HG02884 (cell line): ENCODE measurements around the gene PDE4D.
"Not testable (repeated sequence)": the region's sequence is repeated elsewhere in the genome, so short reads cannot be mapped to it uniquely, and the experiment has no call there.

Source experiments
- ATAC-seq: cut with Tn5 transposase; IDR thresholded peaks from one replicate; pipeline ENCODE4 v1.9.1; 2021; ENCODE audit warnings: mild to moderate bottlenecking, moderate library complexity; ENCODE audit not compliant: unreplicated experiment

The PDE4D gene

GRCh38 chr5:59769832-59770231 is 123.7 kb downstream of the PDE4D start:
- ATAC-seq: no peak

GRCh38 chr5:59769041-59769360 is 124.5 kb downstream of the PDE4D start:
- ATAC-seq: no peak

- peak; percentile 59 for ATAC-seq
These were observed 125.1 kb downstream of the PDE4D start for GRCh38 chr5:59768152-59769040.

GRCh38 chr5:59767681-59768151 is 125.8 kb downstream of the PDE4D start:
- no peak for ATAC-seq

- ATAC-seq: no peak
These were observed 126.3 kb downstream of the PDE4D start for GRCh38 chr5:59767211-59767605.

GRCh38 chr5:59766427-59767210 is 126.9 kb downstream of the PDE4D start:
- no peak for ATAC-seq

GRCh38 chr5:59765446-59765845 is 128.1 kb downstream of the PDE4D start:
- ATAC-seq: no peak

- ATAC-seq: no peak
These were observed 129.2 kb downstream of the PDE4D start for GRCh38 chr5:59764361-59764760.

- ATAC-seq: no peak
These were observed 130.0 kb downstream of the PDE4D start for GRCh38 chr5:59763541-59763940.

GRCh38 chr5:59762232-59762631 is 131.3 kb downstream of the PDE4D start:
- ATAC-seq: not testable (repeated sequence)

- peak; percentile 80 for ATAC-seq
These were observed 132.7 kb downstream of the PDE4D start for GRCh38 chr5:59760785-59761348.

GRCh38 chr5:59759600-59760351 is 133.8 kb downstream of the PDE4D start:
- ATAC-seq: no peak

- ATAC-seq: no peak
These were observed 135.0 kb downstream of the PDE4D start for GRCh38 chr5:59758566-59758965.

GRCh38 chr5:59757442-59757841 is 136.1 kb downstream of the PDE4D start:
- no peak for ATAC-seq

- ATAC-seq: no peak
These were observed 137.0 kb downstream of the PDE4D start for GRCh38 chr5:59756373-59757035.

- ATAC-seq: no peak
These were observed 138.1 kb downstream of the PDE4D start for GRCh38 chr5:59755476-59755875.

GRCh38 chr5:59753599-59753998 is 139.9 kb downstream of the PDE4D start:
- no peak for ATAC-seq

GRCh38 chr5:59749782-59750520 is 143.6 kb downstream of the PDE4D start:
- no peak for ATAC-seq

GRCh38 chr5:59748036-59748663 is 145.4 kb downstream of the PDE4D start:
- not testable (repeated sequence) for ATAC-seq
